HCT116 (cell line): ENCODE results near the gene PGAP6. TPM values are rescaled to one million over a fixed set of nuclear protein-coding genes. Genes with fewer than 3 reads are reported as not detected.

Experiments
- ATAC-seq: fragments of 200-7000 bp; cut with Tn5 transposase; 2 replicates; pipeline ENCODE4 v1.9.1; 2020; ENCODE audit warnings: mild to moderate bottlenecking, moderate library complexity
- BruUV-seq: library from RNA; stranded (reverse); fragments of 400-500 nt; replicated peaks from 2 replicates; lab custom pipeline; 2021; lab: Mats Ljungman, UMichigan
- CTCF ChIA-PET: fragments of 300-600 bp; sonication (Branson Sonifier 250); formaldehyde crosslinking; loops from one replicate; lab custom pipeline; 2021; ENCODE audit warnings: antibody characterized with exemption; lab: Charles Lee
- POLR2A ChIA-PET: fragments of 300-600, 350-600 bp; sonication (Branson Sonifier 250); formaldehyde crosslinking; loops from one replicate; lab custom pipeline; 2021; ENCODE audit warnings: antibody characterized with exemption; lab: Charles Lee
- RAD21 ChIA-PET, 2 experiments: fragments of 300-600 bp; sonication (Branson Sonifier 250); formaldehyde crosslinking; loops; one replicate each; lab custom pipeline; 2023; ENCODE audit warnings: low total read pairs in 2 of 2; ENCODE audit not compliant: uncharacterized antibody in 2 of 2, unreplicated experiment in 2 of 2, low non-redundant PET in 1 of 2; lab: Charles Lee
- DNase-seq: peaks from one replicate; pipeline ENCODE4 v3.0.0-alpha.2; 2010; ENCODE audit warnings: low read depth, low spot score
- H2AFZ ChIP-seq: fragments of 200-600 bp; shearing (Covaris generic), sonication (generic); 2 replicates; pipeline ENCODE4 v1.6.1; 2017; ENCODE audit warnings: low read depth, mixed run types, mixed read lengths, antibody characterized with exemption, low read length; ENCODE audit not compliant: poor library complexity, severe bottlenecking
- H3K27ac ChIP-seq: 2 replicates; pipeline ENCODE4 v1.5.1; 2012; ENCODE audit warnings: low read depth, low read length
- H3K27me3 ChIP-seq: fragments of 200-600 bp; sonication (generic); 2 replicates; pipeline ENCODE4 v1.6.1; 2016; ENCODE audit warnings: mixed run types, low read length, mixed read lengths; ENCODE audit not compliant: insufficient read depth
- H3K36me3 ChIP-seq, 2 experiments: fragments of 200-500 bp in 1 of 2; fragments of 200-600 bp in 1 of 2; sonication (Bioruptor generic) in 1 of 2; sonication (generic) in 1 of 2; 2 replicates each; pipeline versions ENCODE4 v1.5.1 to v1.6.1; 2014 to 2016; ENCODE audit warnings: low read length in 2 of 2, inconsistent platforms in 1 of 2, mixed read lengths in 1 of 2, mixed run types in 1 of 2; ENCODE audit not compliant: insufficient read depth in 2 of 2, control insufficient read depth in 1 of 2
- H3K4me1 ChIP-seq, 2 experiments: fragments of 200-600 bp in 1 of 2; sonication (generic) in 1 of 2; 2 replicates each; pipeline versions ENCODE4 v1.5.1 to v1.6.1; 2012 to 2017; ENCODE audit warnings: low read length in 2 of 2, inconsistent platforms in 1 of 2, mild to moderate bottlenecking in 1 of 2, mixed read lengths in 1 of 2, mixed run types in 1 of 2, moderate library complexity in 1 of 2; ENCODE audit not compliant: insufficient read depth in 2 of 2, control insufficient read depth in 1 of 2
- H3K4me2 ChIP-seq: fragments of 200-600 bp; sonication (generic); 2 replicates; pipeline ENCODE4 v1.6.1; 2017; ENCODE audit warnings: mixed run types, low read length, mixed read lengths
- H3K4me3 ChIP-seq, 2 experiments: fragments of 200-600 bp in 1 of 2; sonication (generic) in 1 of 2; replicated peaks in 1 of 2; 2 replicates each; pipeline ENCODE4 v1.5.1; 2011 to 2016; ENCODE audit warnings: low read length in 2 of 2, control low read depth in 1 of 2, low read depth in 1 of 2, mild to moderate bottlenecking in 1 of 2, mixed read lengths in 1 of 2, mixed run types in 1 of 2
- H3K79me2 ChIP-seq: fragments of 200-600 bp; sonication (generic); 2 replicates; pipeline ENCODE4 v1.6.1; 2017; ENCODE audit warnings: mild to moderate bottlenecking, mixed run types, low read length, moderate library complexity, mixed read lengths; ENCODE audit not compliant: insufficient read depth
- H3K9ac ChIP-seq: fragments of 200-600 bp; sonication (generic); 2 replicates; pipeline ENCODE4 v1.6.1; 2016; ENCODE audit warnings: low read length, mixed read lengths
- H3K9me2 ChIP-seq: fragments of 200-600 bp; sonication (generic), shearing (Covaris generic); 2 replicates; pipeline ENCODE4 v1.6.1; 2017; ENCODE audit warnings: mixed run types, mild to moderate bottlenecking, moderate library complexity; ENCODE audit not compliant: insufficient read depth
- H3K9me3 ChIP-seq, 2 experiments: fragments of 200-500 bp in 1 of 2; fragments of 200-600 bp in 1 of 2; sonication (Bioruptor generic) in 1 of 2; sonication (generic) in 1 of 2; 2 replicates each; pipeline ENCODE4 v1.6.1; 2014 to 2017; ENCODE audit warnings: low read length in 2 of 2, mixed read lengths in 2 of 2, inconsistent platforms in 1 of 2, low read depth in 1 of 2, mild to moderate bottlenecking in 1 of 2, mixed run types in 1 of 2, moderate library complexity in 1 of 2; ENCODE audit not compliant: control insufficient read depth in 1 of 2, insufficient read depth in 1 of 2
- H4K20me1 ChIP-seq: fragments of 200-600 bp; sonication (generic), shearing (Covaris generic); 2 replicates; pipeline ENCODE4 v1.6.1; 2017; ENCODE audit warnings: mixed run types, mild to moderate bottlenecking, moderate library complexity; ENCODE audit not compliant: insufficient read depth
- EGR1 ChIP-seq: IDR thresholded peaks from 2 replicates; pipeline ENCODE4 v1.6.1; 2012; ENCODE audit warnings: low read depth
- EZH2 ChIP-seq: fragments of 200-600 bp; sonication (generic); IDR thresholded peaks from 2 replicates; pipeline ENCODE4 v1.6.1; 2017; ENCODE audit warnings: antibody characterized with exemption, mixed run types
- POLR2A ChIP-seq: IDR thresholded peaks from 2 replicates; pipeline ENCODE4 v1.7.0; 2011; ENCODE audit warnings: borderline replicate concordance; ENCODE audit not compliant: insufficient read depth, insufficient read length; ENCODE audit errors: extremely low read depth
- RAD21 ChIP-seq: IDR thresholded peaks from 2 replicates; pipeline ENCODE4 v1.6.1; 2012; ENCODE audit warnings: low read depth, mild to moderate bottlenecking
- TCF7L2 ChIP-seq: IDR thresholded peaks from 2 replicates; pipeline ENCODE4 v1.7.0; 2011; ENCODE audit warnings: borderline replicate concordance, inconsistent platforms; ENCODE audit not compliant: insufficient read depth, insufficient read length; ENCODE audit errors: extremely low read depth
- intact Hi-C: fragments of 100-400 bp; cut with micrococcal nuclease; formaldehyde crosslinking; loops from 2 replicates; pipeline ENCODE4 v1.10.0; 2022
- total RNA-seq: library from RNA; stranded (reverse); gene quantifications from one replicate; pipeline ENCODE4 v1.2.1, GENCODE V29; 2021; ENCODE audit not compliant: unreplicated experiment

The PGAP6 gene
- total RNA-seq, 1 experiment from 2014 or later: 35.4 TPM

DNA sequence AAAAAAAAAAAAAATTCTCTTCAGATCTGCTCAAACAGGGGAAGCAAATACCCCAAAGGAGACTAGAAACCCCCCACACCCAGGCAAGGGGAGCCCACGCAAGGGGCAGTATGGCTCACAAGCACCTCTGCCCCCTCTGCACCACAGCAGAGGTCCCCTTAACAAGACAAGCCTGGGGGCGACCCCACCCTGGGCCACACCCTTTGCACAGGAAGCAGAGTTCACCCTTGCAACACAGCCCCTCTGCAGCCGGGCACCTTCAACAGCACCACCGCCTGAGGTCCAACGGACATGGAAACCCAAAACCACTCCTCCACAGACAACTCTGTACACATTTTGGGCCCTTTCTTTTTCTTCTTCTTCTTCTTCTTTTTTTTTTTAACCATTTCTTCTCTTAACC lies 42.1 kb downstream of the PGAP6 start:
- no peaks in the 10 kb centered on the region for H3K27me3 ChIP-seq
- TF ChIP-seq EGR1 (no peak), TCF7L2 (no peak), POLR2A (no peak), RAD21 (no peak), EZH2 (no peak)
- no peak overlapping the region for H2AFZ ChIP-seq
- no peak overlapping the region for H3K9ac ChIP-seq
- no peaks in the 10 kb centered on the region for H3K9me3 ChIP-seq
- no peaks in the 10 kb centered on the region for H3K9me2 ChIP-seq
- RAD21 ChIA-PET: no interaction called here
- no peak for ATAC-seq
- no peak overlapping the region for H3K27ac ChIP-seq
- no peak for DNase-seq
- no peaks in the 10 kb centered on the region for H4K20me1 ChIP-seq
- POLR2A ChIA-PET: interaction anchor here (0.7 kb wide), 1 partner anchor 206 kb away, joined by 4 read pairs; no protein-coding TSS in a partner anchor
- intact Hi-C loops: no loop called here
- no TSS peak for BruUV-seq
- peaks cover 0 to 7% of the 10 kb centered on the region in 2 experiments; a peak in 1 of 4 replicates for H3K4me1 ChIP-seq
- H3K4me2 ChIP-seq: no peak overlapping the region
- no peak overlapping the region for H3K4me3 ChIP-seq
- CTCF ChIA-PET: no interaction called here
- no peaks in the 10 kb centered on the region for H3K36me3 ChIP-seq
- H3K79me2 ChIP-seq: peaks cover 70% of the 10 kb centered on the region

DNA sequence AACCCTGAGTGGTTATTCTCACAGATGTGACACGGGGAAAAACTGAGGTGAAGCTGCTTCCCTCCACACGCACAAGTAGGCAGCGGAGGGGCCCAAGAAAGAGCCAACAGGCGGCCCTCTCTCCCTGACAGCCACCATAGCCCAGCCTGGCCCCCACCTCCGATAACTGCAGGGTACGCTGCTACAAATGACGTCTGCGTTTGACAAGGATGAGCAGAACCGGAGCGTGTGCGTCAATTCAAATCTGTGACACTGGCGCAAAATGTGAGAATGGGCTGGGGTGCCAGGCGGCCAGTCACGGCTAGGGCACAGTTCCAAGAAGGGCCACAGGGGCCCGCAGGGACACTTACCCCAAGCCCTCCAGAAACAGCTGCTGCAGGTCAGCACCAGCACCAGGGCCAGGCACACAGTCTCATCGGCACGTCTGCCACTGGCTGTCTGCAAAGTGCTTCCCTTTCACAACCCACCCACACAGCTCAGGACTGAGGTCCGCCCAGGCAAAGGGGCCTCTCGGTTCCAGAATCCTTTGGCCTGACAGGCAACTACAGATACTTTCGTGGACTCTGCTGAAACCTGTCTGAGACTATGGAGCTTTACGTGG lies 43.7 kb downstream of the PGAP6 start:
- no peaks in the 10 kb centered on the region for H4K20me1 ChIP-seq
- DNase-seq (no peak), ATAC-seq (no peak)
- no peaks in the 10 kb centered on the region for H3K27me3 ChIP-seq
- H3K4me1 ChIP-seq: peaks cover 0 to 7% of the 10 kb centered on the region in 2 experiments; a peak in 1 of 4 replicates
- no peaks in the 10 kb centered on the region for H3K9me2 ChIP-seq
- peaks cover 71% of the 10 kb centered on the region for H3K79me2 ChIP-seq
- RAD21 ChIA-PET: no interaction called here
- no peaks in the 10 kb centered on the region for H3K9me3 ChIP-seq
- H2AFZ ChIP-seq: no peak overlapping the region
- no TSS peak for BruUV-seq
- POLR2A ChIA-PET: no interaction called here
- H3K9ac ChIP-seq: no peak overlapping the region
- no peak overlapping the region for H3K4me2 ChIP-seq
- H3K27ac ChIP-seq: no peak overlapping the region
- CTCF ChIA-PET: no interaction called here
- TF ChIP-seq EZH2: no peak
- intact Hi-C loops: no loop called here
- H3K4me3 ChIP-seq: no peak overlapping the region
- no peaks in the 10 kb centered on the region for H3K36me3 ChIP-seq
